WTC11 (cell line): ENCODE results near the gene SLC2A11. TPM values are rescaled to one million over a fixed set of nuclear protein-coding genes. Genes with fewer than 3 reads are reported as not detected.

Experiments
- ATAC-seq: fragments of 200-7000 bp; cut with Tn5 transposase; 2 replicates; pipeline ENCODE4 v1.10.0; 2021; ENCODE audit warnings: mild to moderate bottlenecking, moderate library complexity
- CTCF ChIA-PET: fragments of 300-600 bp; sonication (Branson Sonifier 250); formaldehyde crosslinking; loops from one replicate; lab custom pipeline; 2021; ENCODE audit warnings: antibody characterized with exemption; lab: Charles Lee
- POLR2A ChIA-PET: fragments of 350-600 bp; sonication (Branson Sonifier 250); formaldehyde crosslinking; loops from one replicate; lab custom pipeline; 2021; ENCODE audit warnings: antibody characterized with exemption; lab: Charles Lee
- DNase-seq: peaks from one replicate; pipeline ENCODE4 v3.0.0; 2021; ENCODE audit warnings: low spot score
- H3K27ac Mint-ChIP-seq: 2 replicates; pipeline ENCODE4 v1.8.0; 2021; ENCODE audit warnings: mixed read lengths
- H3K27me3 Mint-ChIP-seq: 2 replicates; pipeline ENCODE4 v1.8.0; 2021; ENCODE audit warnings: low read depth, mild to moderate bottlenecking, moderate library complexity, mixed read lengths
- H3K36me3 Mint-ChIP-seq: 2 replicates; pipeline ENCODE4 v1.8.0; 2021; ENCODE audit warnings: mixed read lengths
- H3K4me1 Mint-ChIP-seq: 2 replicates; pipeline ENCODE4 v1.8.0; 2022; ENCODE audit warnings: mixed read lengths
- H3K4me3 Mint-ChIP-seq: 2 replicates; pipeline ENCODE4 v1.8.0; 2021; ENCODE audit warnings: mild to moderate bottlenecking, moderate library complexity, mixed read lengths
- H3K9me3 Mint-ChIP-seq: 2 replicates; pipeline ENCODE4 v1.8.0; 2021; ENCODE audit warnings: mixed read lengths
- AFF4 ChIP-seq: sonication (generic); formaldehyde crosslinking; IDR thresholded peaks from 2 replicates; pipeline ENCODE4 v1.8.1; 2023; ENCODE audit warnings: mild to moderate bottlenecking, missing genetic modification reagents, borderline replicate concordance
- ATF2 ChIP-seq: sonication (generic); formaldehyde crosslinking; IDR thresholded peaks from 2 replicates; pipeline ENCODE4 v1.8.1; 2022; ENCODE audit warnings: low read depth, missing genetic modification reagents, borderline replicate concordance
- ETV6 ChIP-seq: sonication (generic); formaldehyde crosslinking; IDR thresholded peaks from 2 replicates; pipeline ENCODE4 v1.8.1; 2022; ENCODE audit warnings: mild to moderate bottlenecking, missing genetic modification reagents
- GABPB1 ChIP-seq: sonication (generic); formaldehyde crosslinking; IDR thresholded peaks from 2 replicates; pipeline ENCODE4 v1.8.1; 2023; ENCODE audit warnings: mild to moderate bottlenecking, missing genetic modification reagents
- GTF2I ChIP-seq: fragments of 250-450 bp; sonication (Bioruptor Pico); conservative IDR thresholded peaks from 2 replicates; pipeline ENCODE4 v1.4.0; 2021; ENCODE audit warnings: mild to moderate bottlenecking
- HMGXB4 ChIP-seq: sonication (generic); formaldehyde crosslinking; IDR thresholded peaks from 2 replicates; pipeline ENCODE4 v1.8.1; 2023; ENCODE audit warnings: mild to moderate bottlenecking, moderate library complexity, missing genetic modification reagents
- IRF2 ChIP-seq: sonication (generic); formaldehyde crosslinking; IDR thresholded peaks from 2 replicates; pipeline ENCODE4 v1.8.0; 2022; ENCODE audit warnings: low read depth, missing genetic modification reagents, borderline replicate concordance
- JAZF1 ChIP-seq: fragments of 250-450 bp; sonication (Bioruptor Pico); IDR thresholded peaks from 2 replicates; pipeline ENCODE4 v1.9.0; 2021; ENCODE audit warnings: moderate library complexity, mild to moderate bottlenecking, inconsistent platforms
- JUN ChIP-seq: sonication (generic); formaldehyde crosslinking; IDR thresholded peaks from 2 replicates; pipeline ENCODE4 v1.8.0; 2023; ENCODE audit warnings: mild to moderate bottlenecking, missing genetic modification reagents
- KAT7 ChIP-seq: sonication (generic); formaldehyde crosslinking; IDR thresholded peaks from 2 replicates; pipeline ENCODE4 v1.8.1; 2023; ENCODE audit warnings: missing genetic modification reagents, mild to moderate bottlenecking, borderline replicate concordance
- MYBL2 ChIP-seq: sonication (generic); formaldehyde crosslinking; IDR thresholded peaks from 2 replicates; pipeline ENCODE4 v1.8.1; 2023; ENCODE audit warnings: mild to moderate bottlenecking, moderate library complexity, missing genetic modification reagents
- NR2C2 ChIP-seq: sonication (generic); formaldehyde crosslinking; IDR thresholded peaks from 2 replicates; pipeline ENCODE4 v1.8.0; 2022; ENCODE audit warnings: mild to moderate bottlenecking, missing genetic modification reagents
- PRRX2 ChIP-seq: fragments of 250-450 bp; sonication (Bioruptor Pico); IDR thresholded peaks from 2 replicates; pipeline ENCODE4 v1.8.0; 2021; ENCODE audit warnings: mild to moderate bottlenecking
- ZBTB43 ChIP-seq: sonication (generic); formaldehyde crosslinking; IDR thresholded peaks from 2 replicates; pipeline ENCODE4 v1.8.1; 2023; ENCODE audit warnings: mild to moderate bottlenecking, missing genetic modification reagents
- ZMAT4 ChIP-seq: fragments of 250-450 bp; sonication (Bioruptor Pico); IDR thresholded peaks from 2 replicates; pipeline ENCODE4 v1.9.0; 2021; ENCODE audit warnings: mild to moderate bottlenecking
- ZNF138 ChIP-seq: sonication (generic); formaldehyde crosslinking; conservative IDR thresholded peaks from 2 replicates; pipeline ENCODE4 v1.8.1; 2022; ENCODE audit warnings: mild to moderate bottlenecking, moderate library complexity, missing genetic modification reagents
- ZNF232 ChIP-seq: sonication (generic); formaldehyde crosslinking; IDR thresholded peaks from 2 replicates; pipeline ENCODE4 v1.8.0; 2022; ENCODE audit warnings: mild to moderate bottlenecking, missing genetic modification reagents
- ZNF396 ChIP-seq: fragments of 250-450 bp; sonication (Bioruptor Pico); IDR thresholded peaks from 2 replicates; pipeline ENCODE4 v1.8.0; 2021; ENCODE audit warnings: mild to moderate bottlenecking, moderate library complexity, borderline replicate concordance
- total RNA-seq: library from RNA; stranded (reverse); gene quantifications from 3 replicates; pipeline ENCODE4 v1.2.3, GENCODE V29; 2021
- TF ChIP-seq, protein P1 (sequence below): sonication (generic); formaldehyde crosslinking; IDR thresholded peaks from 2 replicates; pipeline ENCODE4 v1.8.1; 2022; ENCODE audit warnings: missing genetic modification reagents, borderline replicate concordance
- TF ChIP-seq, protein P2 (sequence below): sonication (generic); formaldehyde crosslinking; IDR thresholded peaks from 2 replicates; pipeline ENCODE4 v1.8.1; 2022; ENCODE audit warnings: mild to moderate bottlenecking, moderate library complexity, missing genetic modification reagents
- TF ChIP-seq, protein P3 (sequence below): sonication (generic); formaldehyde crosslinking; IDR thresholded peaks from 2 replicates; pipeline ENCODE4 v1.8.0; 2022; ENCODE audit warnings: mild to moderate bottlenecking, missing genetic modification reagents

Gene SLC2A11
- total RNA-seq, 1 experiment from 2014 or later, result 19.9 TPM

GRCh38 chr22:23833017-23833751 is 24.5 kb upstream of the SLC2A11 start:
- Mint-ChIP-seq H3K36me3 (peaks cover 25% of the 10 kb centered on the region), H3K4me3 (no peak overlapping the region), H3K27me3 (no peaks in the 10 kb centered on the region), H3K4me1 (peaks cover 8% of the 10 kb centered on the region), H3K27ac (no peak overlapping the region), H3K9me3 (no peaks in the 10 kb centered on the region)
- ATAC-seq, result no peak
- ChIA-PET POLR2A (no interaction called here), CTCF (interaction anchor here (0.6 to 3.0 kb wide), 2 partner anchors 16 to 55 kb away, joined by 3 to 17 read pairs; no protein-coding TSS in a partner anchor)
- no peak for DNase-seq
- no peak for TF ChIP-seq KAT7 (CRISPR knock-in tag)
- no peak for TF ChIP-seq JAZF1 (CRISPR knock-in tag)
- TF ChIP-seq, protein P1, sequence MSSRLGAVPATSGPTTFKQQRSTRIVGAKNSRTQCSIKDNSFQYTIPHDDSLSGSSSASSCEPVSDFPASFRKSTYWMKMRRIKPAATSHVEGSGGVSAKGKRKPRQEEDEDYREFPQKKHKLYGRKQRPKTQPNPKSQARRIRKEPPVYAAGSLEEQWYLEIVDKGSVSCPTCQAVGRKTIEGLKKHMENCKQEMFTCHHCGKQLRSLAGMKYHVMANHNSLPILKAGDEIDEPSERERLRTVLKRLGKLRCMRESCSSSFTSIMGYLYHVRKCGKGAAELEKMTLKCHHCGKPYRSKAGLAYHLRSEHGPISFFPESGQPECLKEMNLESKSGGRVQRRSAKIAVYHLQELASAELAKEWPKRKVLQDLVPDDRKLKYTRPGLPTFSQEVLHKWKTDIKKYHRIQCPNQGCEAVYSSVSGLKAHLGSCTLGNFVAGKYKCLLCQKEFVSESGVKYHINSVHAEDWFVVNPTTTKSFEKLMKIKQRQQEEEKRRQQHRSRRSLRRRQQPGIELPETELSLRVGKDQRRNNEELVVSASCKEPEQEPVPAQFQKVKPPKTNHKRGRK (CRISPR knock-in tag), result no peak
- no peak for TF ChIP-seq ZNF138
- no peak for TF ChIP-seq JUN (CRISPR knock-in tag)
- TF ChIP-seq NR2C2, result no peak
- TF ChIP-seq HMGXB4 (CRISPR knock-in tag), result no peak
- no peak for TF ChIP-seq MYBL2 (CRISPR knock-in tag)
- TF ChIP-seq ZNF232 (CRISPR knock-in tag), result no peak
- TF ChIP-seq IRF2 (CRISPR knock-in tag), result no peak

GRCh38 chr22:23833911-23834317 is 23.8 kb upstream of the SLC2A11 start:
- Mint-ChIP-seq H3K27me3 (no peaks in the 10 kb centered on the region; the same call in none of the 2 replicates), H3K4me1 (peaks cover 11% of the 10 kb centered on the region), H3K36me3 (peaks cover 21% of the 10 kb centered on the region), H3K27ac (no peak overlapping the region), H3K9me3 (no peaks in the 10 kb centered on the region), H3K4me3 (no peak overlapping the region)
- DNase-seq, result no peak
- POLR2A ChIA-PET, result no interaction called here
- ATAC-seq, result no peak
- CTCF ChIA-PET, result interaction anchor here (0.6 to 3.0 kb wide), 2 partner anchors 15 to 55 kb away, joined by 3 to 17 read pairs; no protein-coding TSS in a partner anchor
- TF ChIP-seq ZNF396 (no peak), AFF4 (no peak), GABPB1 (no peak), PRRX2 (CRISPR knock-in tag) (no peak), ZMAT4 (no peak), JUN (CRISPR knock-in tag) (no peak), ZBTB43 (no peak), ETV6 (no peak), ATF2 (CRISPR knock-in tag) (no peak), GTF2I (CRISPR knock-in tag) (no peak)
- TF ChIP-seq, protein P2, sequence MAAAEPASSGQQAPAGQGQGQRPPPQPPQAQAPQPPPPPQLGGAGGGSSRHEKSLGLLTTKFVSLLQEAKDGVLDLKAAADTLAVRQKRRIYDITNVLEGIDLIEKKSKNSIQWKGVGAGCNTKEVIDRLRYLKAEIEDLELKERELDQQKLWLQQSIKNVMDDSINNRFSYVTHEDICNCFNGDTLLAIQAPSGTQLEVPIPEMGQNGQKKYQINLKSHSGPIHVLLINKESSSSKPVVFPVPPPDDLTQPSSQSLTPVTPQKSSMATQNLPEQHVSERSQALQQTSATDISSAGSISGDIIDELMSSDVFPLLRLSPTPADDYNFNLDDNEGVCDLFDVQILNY (CRISPR knock-in tag), result no peak
- TF ChIP-seq, protein P3, sequence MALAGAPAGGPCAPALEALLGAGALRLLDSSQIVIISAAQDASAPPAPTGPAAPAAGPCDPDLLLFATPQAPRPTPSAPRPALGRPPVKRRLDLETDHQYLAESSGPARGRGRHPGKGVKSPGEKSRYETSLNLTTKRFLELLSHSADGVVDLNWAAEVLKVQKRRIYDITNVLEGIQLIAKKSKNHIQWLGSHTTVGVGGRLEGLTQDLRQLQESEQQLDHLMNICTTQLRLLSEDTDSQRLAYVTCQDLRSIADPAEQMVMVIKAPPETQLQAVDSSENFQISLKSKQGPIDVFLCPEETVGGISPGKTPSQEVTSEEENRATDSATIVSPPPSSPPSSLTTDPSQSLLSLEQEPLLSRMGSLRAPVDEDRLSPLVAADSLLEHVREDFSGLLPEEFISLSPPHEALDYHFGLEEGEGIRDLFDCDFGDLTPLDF (CRISPR knock-in tag), result no peak
